Kidney (tissue), 14 donors: Measurements from ENCODE around the gene WFS1. TPM values are rescaled to one million over a fixed set of nuclear protein-coding genes. Genes with fewer than 3 reads are reported as not detected.
A peak's percentile ranks its signal among the peaks of the same experiment; 100 is the strongest.

Source experiments
- DNase-seq, 5 donors: peaks; one replicate each; pipeline ENCODE4 v3.0.0-alpha.2; 2013 to 2020
- FAIRE-seq: peaks from 2 replicates; lab custom pipeline; 2012; peaks lifted over from hg19 to GRCh38; lab: Jason Lieb, UNC
- H3K27ac ChIP-seq, 2 donors: one replicate each; pipeline ENCODE4 v1.7.0; 2013; ENCODE audit warnings: low read depth in 2 of 2, low read length in 2 of 2, inconsistent platforms in 1 of 2
- H3K27me3 ChIP-seq: one replicate; pipeline ENCODE4 v1.7.1; 2013; ENCODE audit warnings: low read length, inconsistent platforms; ENCODE audit not compliant: control insufficient read depth, insufficient read depth
- H3K36me3 ChIP-seq, 3 donors: one replicate each; pipeline versions ENCODE4 v1.7.0 to v1.7.1; 2013; ENCODE audit warnings: low read length in 3 of 3, control low read depth in 1 of 3, inconsistent platforms in 1 of 3; ENCODE audit not compliant: insufficient read depth in 3 of 3, control insufficient read depth in 2 of 3
- H3K4me1 ChIP-seq, 3 donors: one replicate each; pipeline versions ENCODE4 v1.7.0 to v1.7.1; 2013; ENCODE audit warnings: low read length in 3 of 3, inconsistent platforms in 1 of 3, low read depth in 1 of 3; ENCODE audit not compliant: control insufficient read depth in 2 of 3, insufficient read depth in 2 of 3
- H3K4me3 ChIP-seq, 3 donors: one replicate each; pipeline versions ENCODE4 v1.7.0 to v1.8.1; 2013; ENCODE audit warnings: low read length in 3 of 3, control low read depth in 1 of 3, inconsistent platforms in 1 of 3
- H3K9ac ChIP-seq, 3 donors: one replicate each; pipeline versions ENCODE4 v1.7.0 to v1.7.1; 2013; ENCODE audit warnings: low read length in 3 of 3, control low read depth in 1 of 3, inconsistent platforms in 1 of 3
- H3K9me3 ChIP-seq, 3 donors: one replicate each; pipeline versions ENCODE4 v1.7.0 to v1.7.1; 2013; ENCODE audit warnings: low read length in 3 of 3, control low read depth in 1 of 3, inconsistent platforms in 1 of 3; ENCODE audit not compliant: control insufficient read depth in 2 of 3, insufficient read depth in 1 of 3
- CTCF ChIP-seq: IDR thresholded peaks from 3 replicates; pipeline ENCODE4 v1.5.1; 2012; ENCODE audit warnings: mild to moderate bottlenecking, moderate library complexity, borderline replicate concordance; ENCODE audit not compliant: insufficient read depth; ENCODE audit errors: extremely low read depth
- intact Hi-C: fragments of 100-400 bp; cut with DNase I; formaldehyde crosslinking; loops from one replicate; pipeline ENCODE4 v1.11.1; 2022
- polyA plus RNA-seq: library from polyadenylated mRNA; stranded (reverse); fragments of 350-450 nt; fragmentation: Illumina TruSeq; extraction: RNeasy Lipid Tissue Mini Kit (QIAGEN cat#74804); gene quantifications from one replicate; pipeline ENCODE4 v1.2.3, GENCODE V29; 2014; ENCODE audit warnings: low read depth, low replicate concordance; ENCODE audit not compliant: insufficient read depth
- total RNA-seq: library from RNA; stranded (reverse); fragmentation: NEBNext Ultra II Directional; extraction: Animal tissue kit (Norgen Biotek cat#: 25700); gene quantifications from one replicate; pipeline ENCODE4 v1.2.1, GENCODE V29; 2021
- donor health status: control.
- donor health status: control.
- donor health status: control.
- donor health status: control.
- donor health status: control.
- donor health status: DM: yes; HTN: yes; CAD: no.
- donor health status: Normal renal cell carcinoma (clear cell type).

Gene WFS1
- total and polyA plus RNA-seq, 2 donors from 2014 or later, result 20.8 to 31.4 TPM

- no peaks in the 10 kb centered on the region for H3K27me3 ChIP-seq
- intact Hi-C loops, result loop anchor here (5.0 kb wide), 1 partner anchor 77 kb away; no protein-coding TSS in a partner anchor
- no peak overlapping the region for H3K4me3 ChIP-seq
- no peak for TF ChIP-seq CTCF
- FAIRE-seq, result no peak
- H3K36me3 ChIP-seq, result no peaks in the 10 kb centered on the region
- no peaks in the 10 kb centered on the region for H3K4me1 ChIP-seq
- no peak overlapping the region for H3K9ac ChIP-seq
- H3K27ac ChIP-seq, result no peak overlapping the region
- H3K9me3 ChIP-seq, result no peaks in the 10 kb centered on the region
- no peak for DNase-seq
Observed at GRCh38 chr4:6329478-6330383, 60.1 kb downstream of the WFS1 start.

GRCh38 chr4:6330384-6330767, 60.7 kb downstream of the WFS1 start:
- intact Hi-C loops, result no loop called here
- DNase-seq (no peak), FAIRE-seq (no peak)
- Histone ChIP-seq H3K9me3 (no peaks in the 10 kb centered on the region), H3K36me3 (no peaks in the 10 kb centered on the region), H3K27me3 (no peaks in the 10 kb centered on the region), H3K4me3 (no peak overlapping the region), H3K9ac (no peak overlapping the region), H3K4me1 (no peaks in the 10 kb centered on the region), H3K27ac (no peak overlapping the region)
- no peak for TF ChIP-seq CTCF

GRCh38 chr4:6331018-6331417, 61.4 kb downstream of the WFS1 start:
- Histone ChIP-seq H3K27me3 (no peaks in the 10 kb centered on the region), H3K27ac (no peak overlapping the region), H3K36me3 (no peaks in the 10 kb centered on the region), H3K4me3 (no peak overlapping the region), H3K4me1 (no peaks in the 10 kb centered on the region), H3K9ac (no peak overlapping the region), H3K9me3 (no peaks in the 10 kb centered on the region)
- FAIRE-seq (no peak), DNase-seq (no peak)
- intact Hi-C loops, result no loop called here
- TF ChIP-seq CTCF, result peak; percentile 21
